ENCODE data around the gene CBFA2T3.
"Not testable (repeated sequence)": the region's sequence is repeated elsewhere in the genome, so short reads cannot be mapped to it uniquely, and the experiment has no call there.

CBFA2T3 gene

DNA sequence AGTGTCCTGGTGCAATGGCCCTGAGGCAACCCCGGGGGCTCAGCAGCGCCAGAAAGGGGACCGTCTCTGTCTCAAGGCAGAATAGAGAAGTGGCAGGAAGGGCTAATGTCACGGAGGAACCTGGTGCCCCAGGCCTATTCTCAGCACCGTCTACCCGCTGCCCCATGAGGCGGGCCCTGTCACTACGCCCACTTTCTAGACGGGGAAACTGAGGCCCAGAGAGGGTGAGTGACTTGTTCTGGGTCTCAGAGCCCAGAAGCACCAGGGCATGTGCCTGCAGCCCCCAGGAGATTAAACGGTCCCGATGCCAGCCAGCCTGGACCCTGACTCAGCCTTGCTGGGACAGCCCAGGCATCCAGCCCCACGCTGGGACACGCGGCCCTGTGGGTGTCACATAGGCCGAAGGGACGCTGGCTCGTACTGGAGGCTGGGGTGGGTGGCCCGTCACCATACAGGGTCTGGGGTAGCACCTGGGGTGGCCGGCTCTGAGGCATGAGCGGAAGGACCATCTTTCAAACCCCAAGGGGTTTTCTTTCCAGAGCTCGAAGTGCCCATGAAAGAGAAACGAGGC, 70.4 kb downstream of the CBFA2T3 start:
- no peak for DNase-seq (ENCODE audit: low read depth)

DNA sequence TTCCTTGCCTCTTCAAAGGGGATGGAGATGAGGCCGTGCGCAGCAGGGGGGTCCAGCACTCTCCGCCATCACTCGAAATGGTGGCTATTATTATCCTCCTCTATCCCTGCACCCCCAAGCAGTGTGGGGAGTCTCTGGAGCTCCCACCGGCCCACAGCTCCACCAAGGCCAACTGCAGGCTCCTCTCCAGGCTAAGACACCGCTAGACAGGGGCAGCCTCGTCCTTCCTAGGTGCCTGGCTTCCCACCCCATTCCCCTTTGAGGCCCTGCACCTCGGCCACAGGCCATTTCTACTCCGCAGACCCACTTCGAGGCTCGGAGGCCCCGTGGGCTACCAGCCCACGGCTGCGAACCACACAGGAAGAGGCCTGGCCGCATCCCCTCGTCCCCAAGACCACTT, 71.0 kb downstream of the CBFA2T3 start:
- no peak for DNase-seq (ENCODE audit: low read depth)

DNA sequence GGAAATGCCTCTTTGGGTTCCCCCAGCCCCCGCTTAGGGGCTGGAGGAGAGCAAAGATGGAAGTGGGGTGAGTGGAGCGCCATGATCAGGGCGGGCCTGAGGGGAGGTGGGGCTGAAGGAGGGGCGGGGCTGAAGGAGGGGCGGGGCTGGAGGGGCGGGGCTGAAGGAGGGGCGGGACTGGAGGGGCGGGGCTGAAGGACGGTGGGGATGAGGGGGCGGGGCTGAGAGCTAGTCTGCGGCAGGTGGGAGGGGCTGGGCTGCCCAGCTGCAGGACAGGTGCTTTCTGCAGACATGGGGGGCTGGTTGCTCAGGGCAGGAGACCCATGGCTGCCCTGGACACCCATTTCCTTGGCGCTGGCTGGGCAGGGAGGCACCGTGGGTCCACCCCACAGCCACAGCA, 71.4 kb downstream of the CBFA2T3 start:
- no peak for DNase-seq (ENCODE audit: low read depth)

DNA sequence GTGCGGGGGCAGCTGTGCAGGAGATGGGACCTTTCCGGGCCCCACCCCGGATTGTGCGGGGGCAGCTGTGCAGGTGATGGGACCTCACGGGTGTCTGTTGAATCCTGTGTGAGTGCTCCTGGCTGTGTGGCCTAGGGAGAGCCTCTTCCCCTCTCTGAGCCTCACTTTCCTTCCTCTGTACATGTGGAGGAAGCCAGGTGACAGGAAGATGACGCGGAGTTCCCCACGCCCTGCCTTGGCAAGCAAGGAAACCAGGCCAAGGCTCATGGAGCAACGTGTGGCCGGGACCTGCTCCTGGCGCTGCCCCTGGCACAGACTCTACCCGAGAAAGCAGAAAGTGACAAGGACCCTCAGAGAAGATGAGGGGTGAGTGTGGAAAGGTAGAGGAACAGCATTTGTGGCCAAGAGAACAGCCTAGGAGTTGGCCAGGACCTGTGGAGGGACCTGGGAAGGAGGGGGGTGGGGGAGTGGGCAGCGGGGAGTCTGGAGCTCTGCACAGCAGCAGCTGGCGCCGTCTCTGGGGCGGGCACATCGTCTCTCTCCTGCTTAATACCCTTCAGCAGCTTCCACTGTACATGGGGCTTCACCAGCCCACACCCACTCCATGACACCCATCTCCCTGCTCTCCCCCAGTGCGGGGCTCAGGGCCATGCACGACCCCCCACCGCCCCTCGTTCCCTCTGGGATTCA, 72.2 kb downstream of the CBFA2T3 start:
- no peak for DNase-seq (ENCODE audit: low read depth)

DNA sequence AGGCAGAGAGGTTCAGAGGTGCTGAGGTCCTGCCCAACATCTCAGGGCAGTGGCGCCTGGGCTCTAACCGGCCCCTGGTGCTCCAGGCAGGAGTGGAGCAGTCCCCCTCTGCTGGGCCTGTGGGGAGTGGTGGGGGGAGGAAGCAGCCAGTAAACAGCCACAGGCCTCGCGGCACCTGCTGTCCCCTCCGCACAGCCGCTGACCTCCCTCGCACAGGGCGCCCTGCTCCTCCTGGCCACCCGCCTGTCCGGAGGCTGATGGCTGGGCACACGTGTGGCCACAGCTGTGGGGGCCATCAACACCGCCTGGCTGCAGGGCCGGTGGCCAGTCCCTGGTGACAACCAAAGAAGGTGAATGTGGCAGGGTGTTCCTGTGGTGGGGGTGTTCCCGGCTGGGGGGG, 73.7 kb downstream of the CBFA2T3 start:
- DNase-seq (ENCODE audit: low read depth), result no peak

DNA sequence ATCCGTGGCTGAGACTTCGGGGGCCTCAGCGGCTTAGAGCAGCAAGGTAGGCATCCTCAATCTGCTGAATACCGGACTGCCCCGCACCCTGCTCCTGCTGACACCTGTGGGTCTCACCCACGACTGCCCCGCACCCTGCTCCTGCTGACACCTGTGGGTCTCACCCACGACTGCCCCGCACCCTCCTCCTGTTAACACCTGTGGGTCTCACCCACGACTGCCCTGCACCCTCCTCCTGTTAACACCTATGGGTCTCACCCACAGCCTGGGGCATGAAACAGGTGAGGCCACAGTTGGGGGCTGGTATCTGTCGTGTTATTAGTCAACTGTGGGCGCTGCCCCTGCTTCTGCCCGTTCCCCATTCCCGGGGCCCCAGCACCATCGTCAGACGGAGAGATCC, 74.3 kb downstream of the CBFA2T3 start:
- no peak for DNase-seq (ENCODE audit: low read depth)

DNA sequence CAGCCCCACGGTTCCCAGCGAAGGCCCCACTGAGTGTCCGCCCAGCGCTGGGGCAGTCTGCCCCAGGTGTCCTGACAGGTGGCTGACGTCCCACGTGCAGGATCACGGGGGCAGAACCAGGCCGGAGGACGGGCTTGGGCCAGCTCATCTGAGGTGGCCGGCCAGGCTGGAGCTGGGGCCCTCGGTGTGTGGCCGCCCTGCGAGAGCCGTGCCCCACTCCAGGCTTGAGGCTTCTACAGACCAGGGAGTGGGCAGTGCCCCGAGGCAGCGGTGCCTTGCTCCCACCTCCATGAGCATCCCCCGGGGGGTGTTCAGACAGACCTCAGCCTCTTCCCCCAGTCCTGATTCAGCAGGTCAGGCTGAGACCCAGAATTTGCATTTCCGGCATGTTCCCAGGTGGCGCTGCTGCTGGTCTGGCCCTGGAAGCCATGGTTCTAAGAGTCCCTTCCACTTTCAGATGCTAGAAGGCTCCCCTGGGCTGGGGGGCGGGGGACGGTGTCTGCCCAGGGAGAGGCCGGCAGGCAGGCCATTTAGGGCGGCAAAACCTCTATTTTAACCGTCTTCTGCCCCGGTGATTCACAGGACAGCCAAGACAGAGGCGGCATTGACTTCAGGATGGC, 75.2 kb downstream of the CBFA2T3 start:
- DNase-seq (ENCODE audit: low read depth), result no peak

DNA sequence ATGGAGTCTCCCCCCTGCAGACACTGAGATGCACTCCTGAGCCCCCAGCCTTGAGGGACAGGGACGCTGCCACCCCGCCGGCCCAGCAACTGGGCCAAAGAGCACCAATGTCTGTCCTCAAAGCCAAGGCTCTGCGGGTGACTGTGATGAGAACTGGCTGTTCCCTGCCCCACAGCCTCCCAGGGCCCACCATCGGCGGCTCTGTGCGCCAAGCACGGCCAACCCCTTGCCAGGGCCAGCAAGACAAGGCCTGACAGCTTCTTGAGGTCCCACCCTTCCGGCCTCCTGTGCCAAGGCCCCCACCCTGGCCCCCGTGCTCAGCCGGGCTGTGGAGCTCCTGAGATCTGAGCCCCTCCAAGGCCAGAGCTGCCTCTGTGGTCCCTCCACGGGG, 76.3 kb downstream of the CBFA2T3 start:
- DNase-seq (ENCODE audit: low read depth), result no peak

DNA sequence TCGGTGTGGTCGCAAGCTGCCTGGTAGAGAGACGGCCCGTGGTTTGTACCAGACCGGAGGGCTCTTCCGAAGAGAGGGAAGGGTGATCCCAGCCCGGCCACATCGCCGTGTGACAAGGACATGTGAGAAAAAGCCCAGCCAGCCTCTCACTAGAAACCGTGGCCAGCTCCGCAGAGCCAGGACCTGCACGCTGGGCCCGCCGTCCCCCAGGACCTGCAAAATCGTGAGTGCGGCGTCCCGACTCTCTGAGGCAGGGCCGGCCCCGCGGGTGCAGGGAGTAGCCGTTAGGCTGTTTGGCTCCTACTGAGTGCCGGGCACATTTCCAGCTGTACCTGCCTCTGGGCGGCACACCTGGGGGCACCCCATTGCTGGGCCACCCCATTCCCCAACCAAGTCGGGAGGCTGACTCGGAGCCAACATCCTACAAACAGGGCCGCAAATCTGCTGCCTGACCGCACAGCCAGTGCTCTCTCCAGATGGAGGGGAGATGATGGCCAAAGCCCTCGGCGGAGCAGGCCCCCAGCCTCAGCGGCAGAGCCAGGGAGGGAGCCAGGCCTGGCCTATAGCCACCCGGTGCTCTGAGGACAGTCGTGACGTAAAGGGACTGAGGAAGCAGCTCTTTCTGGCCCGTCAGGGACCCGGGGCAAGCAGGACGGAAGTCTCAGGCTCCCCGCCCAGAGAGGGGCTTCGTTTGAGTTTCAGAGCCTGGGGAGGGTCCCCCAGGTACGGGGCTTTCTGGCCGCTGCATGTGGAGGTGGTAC, 76.9 kb downstream of the CBFA2T3 start:
- no peak for DNase-seq (ENCODE audit: low read depth)

DNA sequence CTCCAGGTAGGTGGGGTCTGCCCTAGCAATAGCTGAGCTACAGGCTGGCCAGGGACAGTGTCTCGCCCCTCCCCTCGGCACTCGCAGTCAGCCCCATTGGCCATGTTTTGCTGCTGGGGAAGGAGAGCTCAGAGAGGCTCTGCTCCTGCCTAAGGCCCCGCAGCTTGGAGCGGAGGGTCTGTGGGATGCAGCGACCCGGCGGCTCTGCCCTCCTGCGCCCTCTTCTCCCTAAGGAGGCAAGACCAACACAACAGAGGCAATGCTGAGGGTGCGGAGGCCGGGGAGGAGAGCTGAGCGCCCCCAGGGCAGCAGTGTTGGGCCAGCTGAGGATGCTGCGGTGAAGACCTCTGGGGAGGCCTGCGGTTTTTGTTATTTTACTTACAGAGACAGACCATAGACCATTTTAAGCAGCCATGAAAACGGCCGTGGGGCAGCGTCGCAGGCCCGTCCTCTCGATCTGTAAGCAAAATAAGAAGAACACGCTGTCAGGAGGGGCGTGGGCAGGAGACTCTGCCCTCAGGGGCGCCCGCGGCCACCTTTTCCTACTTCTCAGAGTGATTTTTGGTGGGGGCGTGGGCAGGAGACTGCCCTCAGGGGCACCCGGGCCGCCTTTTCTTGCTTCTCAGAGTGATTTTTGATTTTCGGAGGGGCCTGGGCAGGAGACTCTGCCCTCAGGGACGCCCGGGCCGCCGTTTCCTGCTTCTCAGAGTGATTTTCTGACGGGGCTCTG, 79.1 kb downstream of the CBFA2T3 start:
- no peak for DNase-seq (ENCODE audit: low read depth)

DNA sequence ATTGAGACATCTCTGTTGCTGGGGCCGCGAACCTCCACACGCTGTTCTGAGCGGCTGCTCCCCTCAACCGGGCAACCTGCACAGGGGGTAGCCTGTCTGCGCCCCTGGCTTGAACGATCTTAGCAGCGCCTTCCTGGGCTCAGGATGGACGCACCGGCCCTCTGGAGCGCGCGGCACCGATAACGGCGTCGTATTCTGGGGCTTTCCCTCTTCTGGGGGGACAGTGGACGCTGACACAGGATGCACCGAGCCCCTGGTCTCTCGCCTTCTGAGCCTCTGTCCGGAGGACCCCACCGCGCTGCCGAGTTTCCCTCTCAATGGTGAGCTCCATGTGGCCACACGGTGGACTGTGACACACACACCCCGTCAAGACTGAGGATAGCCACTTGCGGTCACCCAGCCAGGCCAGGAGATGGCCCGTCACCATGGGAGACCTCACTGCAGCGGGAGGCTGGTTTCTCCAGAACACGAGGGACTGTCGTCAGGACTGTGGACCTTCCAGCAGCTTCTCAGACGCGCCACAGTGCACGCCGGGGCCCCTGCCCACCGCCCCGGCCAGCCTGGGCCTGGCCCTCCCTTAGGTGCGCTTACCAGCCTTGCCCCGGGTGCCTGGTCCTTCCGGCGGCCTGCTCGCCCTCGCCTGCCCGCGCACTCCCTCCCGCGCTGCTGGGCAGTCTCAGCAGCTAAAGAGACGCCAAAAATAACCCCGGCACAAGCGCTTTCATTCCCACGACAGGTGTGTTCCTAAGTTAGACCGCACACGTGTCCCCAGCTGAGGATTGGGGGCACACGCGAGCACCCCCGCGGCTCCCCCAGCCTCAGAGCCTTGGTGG, 80.6 kb downstream of the CBFA2T3 start:
- DNase-seq (ENCODE audit: low read depth), result no peak

DNA sequence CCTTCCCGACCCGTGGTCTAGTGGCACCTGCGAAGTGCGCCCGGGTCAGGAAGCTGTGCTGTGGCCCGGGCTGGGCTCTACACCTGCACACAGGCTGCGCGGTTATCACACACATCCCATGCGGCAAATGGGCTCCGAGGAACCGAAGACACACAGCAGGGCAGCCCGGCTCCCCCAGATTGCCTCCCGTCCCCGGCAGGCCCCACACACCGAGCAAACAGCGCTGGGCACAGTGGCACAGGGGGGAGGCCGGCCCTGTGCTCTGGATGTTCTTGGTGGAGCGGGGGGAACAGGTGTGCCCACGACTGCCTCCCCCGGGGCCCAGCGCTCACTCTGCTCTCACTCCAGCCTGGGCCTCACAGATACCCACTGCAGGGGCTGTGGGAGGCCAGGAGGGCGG, 81.7 kb downstream of the CBFA2T3 start:
- DNase-seq (ENCODE audit: low read depth), result no peak

DNA sequence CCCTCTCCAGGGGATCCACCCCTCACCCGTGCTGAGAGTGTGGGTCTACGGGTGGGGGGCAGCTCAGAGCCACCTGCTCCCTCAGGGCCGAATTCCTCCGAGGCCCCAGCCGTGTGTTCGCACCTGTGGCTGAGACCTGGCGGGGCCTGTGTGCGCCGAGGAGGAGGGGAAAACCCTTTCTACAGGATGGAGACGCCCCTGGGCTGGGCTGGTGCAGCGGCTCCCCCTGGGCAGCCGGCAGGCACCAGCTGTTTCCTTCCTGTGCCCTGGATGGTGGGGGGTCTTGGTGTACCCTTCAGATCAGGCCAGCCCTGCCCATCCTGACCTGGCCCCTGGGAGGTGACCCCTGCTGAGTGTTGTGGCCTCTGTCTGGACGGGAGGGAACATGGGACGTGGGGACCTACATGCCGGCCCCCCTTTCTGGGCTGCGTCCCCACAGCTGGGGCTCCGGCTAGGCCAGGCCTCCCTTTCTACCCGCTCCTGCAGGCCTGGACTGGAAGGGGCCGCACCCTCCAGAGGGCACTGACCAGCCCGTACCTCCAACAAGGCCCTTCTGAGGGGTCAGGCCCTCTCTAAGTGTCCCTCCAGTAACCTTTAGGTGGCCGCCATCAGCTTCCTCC, 82.2 kb downstream of the CBFA2T3 start:
- no peak for DNase-seq (ENCODE audit: low read depth)

DNA sequence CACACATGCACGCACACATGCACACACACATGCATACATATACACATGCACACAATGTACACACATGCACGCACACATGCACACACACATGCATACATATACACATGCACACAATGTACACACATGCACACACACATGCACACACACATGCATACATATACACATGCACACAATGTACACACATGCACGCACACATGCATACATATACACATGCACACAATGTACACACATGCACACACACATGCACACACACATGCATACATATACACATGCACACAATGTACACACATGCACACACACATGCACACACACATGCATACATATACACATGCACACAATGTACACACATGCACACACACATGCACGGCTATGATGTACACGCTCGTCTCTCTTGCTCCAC, 82.7 kb downstream of the CBFA2T3 start:
- DNase-seq (ENCODE audit: low read depth), result not testable (repeated sequence)

DNA sequence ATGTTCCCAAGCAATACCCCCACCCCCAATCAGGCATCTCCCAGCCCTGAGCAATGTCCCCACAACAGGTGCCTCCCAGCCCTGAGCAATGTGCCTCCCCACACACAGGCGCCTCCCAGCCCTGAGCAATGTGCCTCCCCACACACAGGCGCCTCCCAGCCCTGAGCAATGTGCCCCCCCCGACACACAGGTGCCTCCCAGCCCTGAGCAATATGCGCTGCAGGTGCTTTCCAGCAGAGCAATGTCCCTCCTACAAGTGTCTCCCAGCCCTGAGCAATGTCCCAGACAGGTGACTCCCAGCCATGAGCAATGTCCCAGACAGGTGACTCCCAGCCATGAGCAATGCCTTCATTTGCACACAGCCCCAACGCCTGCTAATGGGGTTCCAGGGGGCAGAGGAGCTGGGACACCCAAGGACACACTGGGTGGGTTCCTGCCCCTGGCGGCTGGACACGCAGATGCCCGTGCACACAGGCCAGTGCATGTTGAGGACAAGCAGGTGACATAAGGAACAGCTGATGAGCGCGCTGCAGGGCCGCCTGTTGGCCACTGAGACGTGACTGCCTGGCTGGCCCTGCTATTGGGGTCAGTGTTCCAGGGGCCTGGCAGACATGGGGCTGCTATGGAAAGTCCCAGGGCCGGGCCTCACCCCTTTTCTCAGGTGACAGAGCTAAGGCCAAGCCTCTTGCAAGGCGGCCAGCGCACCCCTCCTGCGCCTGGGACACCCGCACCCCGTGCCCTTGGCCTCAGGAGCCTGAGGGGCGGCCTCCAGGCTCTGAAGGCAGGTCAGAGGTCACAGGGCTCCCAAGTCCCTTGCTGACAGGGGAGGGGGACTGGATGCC, 83.7 kb downstream of the CBFA2T3 start:
- no peak for DNase-seq (ENCODE audit: low read depth)

DNA sequence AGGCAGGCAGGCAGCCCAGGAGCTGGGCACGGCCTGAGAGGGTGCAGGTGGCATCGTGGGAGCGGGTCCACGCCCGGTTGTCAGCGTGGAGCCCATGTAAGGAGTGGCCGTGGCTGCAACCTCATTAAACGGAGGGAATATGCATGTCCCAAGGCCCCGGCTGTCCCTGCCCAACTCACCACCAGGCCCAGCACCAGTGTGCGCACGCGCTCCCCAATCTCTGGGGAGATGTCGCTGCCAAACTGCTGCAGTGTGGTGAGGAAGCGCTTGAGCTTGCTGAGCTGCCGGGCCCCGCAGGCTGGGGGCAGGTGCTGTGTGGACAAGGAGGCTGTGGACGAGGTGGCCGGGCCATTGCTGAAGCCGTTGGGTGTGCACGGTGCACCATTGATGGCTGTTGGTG, 84.9 kb downstream of the CBFA2T3 start:
- DNase-seq (ENCODE audit: low read depth), result no peak

DNA sequence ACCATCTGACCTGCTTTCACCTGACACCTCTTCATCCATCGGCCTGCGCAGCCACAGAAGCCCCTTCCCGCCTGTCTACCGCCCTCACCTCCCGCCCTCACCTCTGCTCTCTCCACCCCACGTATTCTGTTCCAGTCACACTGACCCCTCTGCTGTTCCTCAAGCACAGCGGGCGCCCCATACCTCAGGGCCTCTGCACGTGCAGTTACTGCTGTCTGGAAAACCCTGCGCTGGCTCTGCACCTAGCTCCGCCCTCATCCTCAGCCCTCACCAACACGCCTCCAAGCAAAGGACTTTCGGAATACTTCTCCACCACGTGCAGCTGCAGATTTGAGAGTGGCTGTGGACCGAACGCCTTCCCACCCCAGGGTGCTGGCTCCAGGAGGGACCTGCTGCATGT, 85.9 kb downstream of the CBFA2T3 start:
- no peak for DNase-seq (ENCODE audit: low read depth)

DNA sequence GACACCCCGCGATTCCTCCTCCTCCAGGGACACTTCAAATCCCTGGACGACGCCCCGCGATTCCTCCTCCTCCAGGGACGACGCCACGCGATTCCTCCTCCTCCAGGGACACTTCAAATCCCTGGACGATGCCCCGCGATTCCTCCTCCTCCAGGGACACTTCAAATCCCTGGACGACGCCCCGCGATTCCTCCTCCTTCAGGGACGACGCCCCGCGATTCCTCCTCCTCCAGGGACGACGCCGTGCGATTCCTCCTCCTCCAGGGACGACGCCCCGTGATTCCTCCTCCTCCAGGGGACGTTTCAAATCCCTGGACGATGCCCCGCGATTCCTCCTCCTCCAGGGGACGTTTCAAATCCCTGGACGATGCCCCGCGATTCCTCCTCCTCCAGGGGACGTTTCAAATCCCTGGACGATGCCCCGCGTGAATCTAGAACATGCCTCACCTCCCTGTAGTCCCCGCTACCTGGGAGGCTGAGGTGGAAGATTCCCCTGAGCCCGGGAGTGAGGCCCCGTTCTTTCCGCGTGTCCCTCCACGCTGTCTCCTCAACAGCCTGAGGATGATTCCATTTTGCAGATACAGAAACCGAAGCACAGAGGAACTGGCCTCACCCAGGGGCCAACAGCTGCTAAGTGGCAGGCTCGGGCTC, 87.2 kb downstream of the CBFA2T3 start:
- not testable (repeated sequence) for DNase-seq (ENCODE audit: low read depth)
